ENCODE measurements around the gene ITPKB. TPM values are rescaled to one million over a fixed set of nuclear protein-coding genes. Genes with fewer than 3 reads are reported as not detected.

The ITPKB gene
- total and polyA plus RNA-seq, 2 of the 13 experiments (the other 11 are each of a cell fraction or from before 2014, with no cell fraction given): not detected

DNA sequence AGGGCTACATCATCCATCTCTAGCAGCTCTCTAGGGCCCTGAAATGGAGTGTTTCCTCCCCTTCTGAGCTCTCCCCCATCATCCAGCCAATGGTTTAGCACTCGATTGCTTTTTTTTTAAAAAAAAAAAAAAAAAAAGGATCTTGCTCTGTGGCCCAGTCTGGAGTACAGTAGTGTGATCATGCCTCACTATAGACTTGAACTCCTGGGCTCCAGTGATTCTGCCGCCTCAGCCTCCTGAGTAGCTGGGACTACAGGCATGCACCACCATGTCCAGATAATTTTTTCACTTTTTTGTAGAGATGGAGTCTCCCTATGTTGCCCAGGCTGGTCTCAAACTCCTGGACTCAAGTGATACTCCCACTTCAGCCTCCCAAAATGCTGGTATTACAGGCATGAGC is 12.1 kb upstream of the ITPKB start:
- ATAC-seq (no peak), FAIRE-seq (no peak), DNase-seq (ENCODE audit: low spot score) (no peak)
- Histone ChIP-seq H3K9me3 (ENCODE audit: low read length) (no peaks in the 10 kb centered on the region), H3K4me3 (replicated peaks in 1 of 3; ENCODE audit: insufficient read depth in 1 of 3, low read depth in 2 of 3, low read length in 3 of 3) (no peak overlapping the region), H3K79me2 (ENCODE audit: insufficient read depth, low read length) (no peaks in the 10 kb centered on the region), H3K27ac (ENCODE audit: extremely low read length, insufficient read depth, low read length) (no peak overlapping the region), H3K4me1 (ENCODE audit: insufficient read depth, low read length) (no peaks in the 10 kb centered on the region), H3K4me2 (ENCODE audit: low read depth, low read length) (no peak overlapping the region), H3K36me3 (replicated peaks in 1 of 2; ENCODE audit: control insufficient read depth in 1 of 2, insufficient read depth in 2 of 2, low read length in 2 of 2) (no peaks in the 10 kb centered on the region), H2AFZ (ENCODE audit: low read length) (no peak overlapping the region), H3K27me3 (ENCODE audit: control insufficient read depth in 1 of 2, insufficient read depth in 2 of 2, low read length in 2 of 2) (peaks cover 0 to 34% of the 10 kb centered on the region in 2 experiments; a peak in 3 of 5 replicates), H4K20me1 (ENCODE audit: insufficient read depth, low read length) (no peaks in the 10 kb centered on the region), H3K9ac (ENCODE audit: insufficient read depth, low read depth, low read length) (no peak overlapping the region)
- in situ Hi-C loops (cut with HindIII; ENCODE audit: extremely low pct_ligation_motif_present, low pct_unique_long_range_greater_than_20kb): no loop called here
- CTCF ChIA-PET (ENCODE audit: low intra/inter-chr PET ratio, low total read pairs): no interaction called here
- 31% methylated on average over 2 of the region's 2 CpGs for WGBS (ENCODE audit: low lambda C conversion rate)
- no peak for TF ChIP-seq ZEB1 (IDR thresholded peaks at IDR 0.05; ENCODE audit: insufficient replicate concordance, low read depth)
- TF ChIP-seq RCOR2 (CRISPR knock-in tag; IDR thresholded peaks at IDR 0.05): no peak
- TF ChIP-seq ZNF816 (CRISPR knock-in tag; IDR thresholded peaks at IDR 0.05; ENCODE audit: borderline replicate concordance): no peak
- TF ChIP-seq ARNT (IDR thresholded peaks at IDR 0.05): no peak
- no peak for TF ChIP-seq NBN (conservative IDR thresholded peaks at IDR 0.05)
- TF ChIP-seq ZNF766 (CRISPR knock-in tag; IDR thresholded peaks at IDR 0.05; ENCODE audit: borderline replicate concordance): no peak
- no peak for TF ChIP-seq ZNF670 (CRISPR knock-in tag; IDR thresholded peaks at IDR 0.05; ENCODE audit: borderline replicate concordance)
- TF ChIP-seq ZSCAN29 (CRISPR knock-in tag; conservative IDR thresholded peaks at IDR 0.05): no peak
- no peak for TF ChIP-seq GATAD1 (CRISPR knock-in tag; IDR thresholded peaks at IDR 0.05)
- TF ChIP-seq SATB2 (CRISPR knock-in tag; IDR thresholded peaks at IDR 0.05): no peak
- no peak for TF ChIP-seq RAD51 (IDR thresholded peaks at IDR 0.05; ENCODE audit: borderline replicate concordance)
- POLR2A ChIA-PET: no interaction called here
- BruUV-seq (replicated peaks): no TSS peak
- intact Hi-C loops (cut with micrococcal nuclease; ENCODE audit: unreplicated experiment): loop anchor here (10.0 kb wide), 1 partner anchor 1054 kb away; no protein-coding TSS in a partner anchor

DNA sequence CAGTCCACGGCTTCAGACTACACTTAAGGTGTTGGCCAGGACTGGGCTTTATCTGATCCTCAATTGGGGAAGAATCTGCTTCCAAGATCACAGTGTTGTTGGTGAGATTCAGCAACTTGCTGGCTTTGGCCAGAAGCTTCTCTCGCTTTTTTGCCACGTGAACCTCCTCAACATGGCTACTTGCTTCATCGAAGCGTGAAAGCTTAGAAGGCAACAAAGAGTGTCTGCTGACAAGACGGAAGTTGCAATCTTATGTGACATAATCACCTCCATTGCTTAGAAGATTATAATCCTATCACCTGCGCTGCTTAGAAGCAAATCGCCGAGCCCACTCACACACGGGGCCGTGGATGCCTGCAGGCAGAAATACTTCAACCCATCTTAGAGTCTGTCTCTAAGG is 10.4 kb upstream of the ITPKB start:
- BruUV-seq (replicated peaks): no TSS peak
- Histone ChIP-seq H3K9ac (ENCODE audit: insufficient read depth, low read depth, low read length) (no peak overlapping the region), H2AFZ (ENCODE audit: low read length) (no peak overlapping the region), H3K27me3 (ENCODE audit: control insufficient read depth in 1 of 2, insufficient read depth in 2 of 2, low read length in 2 of 2) (peaks cover 0 to 27% of the 10 kb centered on the region in 2 experiments; a peak in 3 of 5 replicates), H3K79me2 (ENCODE audit: insufficient read depth, low read length) (no peaks in the 10 kb centered on the region), H4K20me1 (ENCODE audit: insufficient read depth, low read length) (no peaks in the 10 kb centered on the region), H3K4me1 (ENCODE audit: insufficient read depth, low read length) (no peaks in the 10 kb centered on the region), H3K4me3 (replicated peaks in 1 of 3; ENCODE audit: insufficient read depth in 1 of 3, low read depth in 2 of 3, low read length in 3 of 3) (no peak overlapping the region), H3K9me3 (ENCODE audit: low read length) (no peaks in the 10 kb centered on the region), H3K27ac (ENCODE audit: extremely low read length, insufficient read depth, low read length) (no peak overlapping the region), H3K36me3 (replicated peaks in 1 of 2; ENCODE audit: control insufficient read depth in 1 of 2, insufficient read depth in 2 of 2, low read length in 2 of 2) (no peaks in the 10 kb centered on the region), H3K4me2 (ENCODE audit: low read depth, low read length) (no peak overlapping the region)
- TF ChIP-seq ZKSCAN8 (CRISPR knock-in tag; IDR thresholded peaks at IDR 0.05; ENCODE audit: borderline replicate concordance) (no peak), PHB2 (IDR thresholded peaks at IDR 0.05; ENCODE audit: partially characterized antibody) (no peak), CBFB (CRISPR knock-in tag; IDR thresholded peaks at IDR 0.05) (no peak), CAMTA2 (CRISPR knock-in tag; IDR thresholded peaks at IDR 0.05; ENCODE audit: borderline replicate concordance) (no peak), HNRNPLL (IDR thresholded peaks at IDR 0.05; ENCODE audit: low read depth, low read length, poor library complexity, severe bottlenecking) (no peak)
- DNase-seq (ENCODE audit: low spot score) (no peak), ATAC-seq (no peak), FAIRE-seq (no peak)
- 26% methylated on average over 11 of the region's 11 CpGs for WGBS (ENCODE audit: low lambda C conversion rate)
- ChIA-PET POLR2A (no interaction called here), CTCF (ENCODE audit: low intra/inter-chr PET ratio, low total read pairs) (no interaction called here)
- intact Hi-C loops (cut with micrococcal nuclease; ENCODE audit: unreplicated experiment) (no loop called here), in situ Hi-C loops (cut with HindIII; ENCODE audit: extremely low pct_ligation_motif_present, low pct_unique_long_range_greater_than_20kb) (no loop called here)
